HG03045 (cell line): Measurements from ENCODE around the gene TTYH3.

Source experiments
- ATAC-seq: cut with Tn5 transposase; IDR thresholded peaks from one replicate; pipeline ENCODE4 v1.9.1; 2021; ENCODE audit warnings: mild to moderate bottlenecking, moderate library complexity; ENCODE audit not compliant: unreplicated experiment

TTYH3 gene

DNA sequence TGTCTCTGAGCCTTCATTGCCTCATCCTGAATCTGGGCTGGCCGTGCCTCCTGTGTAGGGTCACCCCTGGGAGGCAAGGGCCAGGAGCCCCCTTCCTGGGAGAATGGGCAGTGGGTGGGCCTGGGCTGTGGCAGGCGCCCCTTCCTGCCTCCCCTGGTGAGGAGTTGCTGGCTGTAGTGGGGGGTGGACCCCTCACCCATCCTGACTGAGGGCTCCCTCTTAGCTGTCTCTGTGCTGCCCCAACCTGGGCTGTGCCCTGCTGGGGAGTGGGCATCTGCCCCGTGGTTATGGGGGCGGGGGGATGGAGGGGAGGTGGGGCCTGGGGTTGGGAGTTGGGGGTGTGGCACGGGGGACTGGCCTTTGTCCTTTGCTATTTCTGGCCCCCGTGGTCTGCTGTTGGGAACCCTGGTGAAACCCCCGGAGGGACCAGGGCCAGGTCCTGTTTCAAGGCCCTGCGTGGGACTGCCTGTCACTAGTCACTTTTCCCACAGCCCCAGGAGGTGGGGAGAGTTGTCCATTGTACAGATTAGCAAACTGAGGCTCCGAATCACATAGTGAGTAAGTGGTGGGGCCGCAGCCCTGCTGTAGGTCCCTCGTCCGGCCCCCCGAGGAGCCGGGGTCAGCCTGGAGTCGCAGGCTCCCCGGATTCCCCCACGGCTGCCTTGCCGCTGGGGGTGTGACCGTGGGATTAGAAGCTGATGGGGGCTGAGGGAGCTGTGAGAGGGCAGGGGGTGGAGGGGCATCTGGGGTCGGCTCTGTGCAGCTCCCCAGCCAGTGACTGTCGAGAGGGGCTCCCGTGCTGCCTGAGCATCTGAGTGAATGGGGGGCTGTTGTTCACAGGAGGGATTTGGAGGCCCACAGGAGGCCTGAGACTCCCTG, 2.7 kb downstream of the TTYH3 start:
- no peak for ATAC-seq

DNA sequence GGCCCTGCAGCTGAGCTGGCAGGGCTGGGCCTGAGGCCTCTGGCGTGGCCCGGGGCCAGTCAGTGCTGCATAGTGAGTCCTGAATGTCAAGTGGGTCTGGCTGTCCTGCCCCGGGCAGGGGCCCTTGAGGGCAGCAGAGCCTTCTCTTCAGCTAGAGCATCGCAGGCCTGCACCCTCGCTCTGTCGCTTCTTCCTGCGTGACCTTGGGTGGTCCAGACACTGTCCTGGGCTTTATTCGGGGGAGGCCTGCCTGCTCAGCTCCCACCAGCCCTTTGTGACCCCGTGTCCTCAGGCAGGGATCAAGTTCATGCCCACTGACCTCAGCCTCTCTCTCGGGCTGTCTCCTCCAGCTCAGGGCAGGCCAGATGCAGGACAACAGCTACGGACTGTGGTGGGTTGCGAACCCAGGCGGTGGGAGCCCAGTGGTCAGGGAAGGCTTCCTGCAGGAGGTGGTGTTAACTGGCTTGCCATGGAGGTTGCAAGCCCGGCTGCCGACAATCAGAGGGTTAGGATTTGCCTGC, 3.4 kb downstream of the TTYH3 start:
- ATAC-seq, result no peak

DNA sequence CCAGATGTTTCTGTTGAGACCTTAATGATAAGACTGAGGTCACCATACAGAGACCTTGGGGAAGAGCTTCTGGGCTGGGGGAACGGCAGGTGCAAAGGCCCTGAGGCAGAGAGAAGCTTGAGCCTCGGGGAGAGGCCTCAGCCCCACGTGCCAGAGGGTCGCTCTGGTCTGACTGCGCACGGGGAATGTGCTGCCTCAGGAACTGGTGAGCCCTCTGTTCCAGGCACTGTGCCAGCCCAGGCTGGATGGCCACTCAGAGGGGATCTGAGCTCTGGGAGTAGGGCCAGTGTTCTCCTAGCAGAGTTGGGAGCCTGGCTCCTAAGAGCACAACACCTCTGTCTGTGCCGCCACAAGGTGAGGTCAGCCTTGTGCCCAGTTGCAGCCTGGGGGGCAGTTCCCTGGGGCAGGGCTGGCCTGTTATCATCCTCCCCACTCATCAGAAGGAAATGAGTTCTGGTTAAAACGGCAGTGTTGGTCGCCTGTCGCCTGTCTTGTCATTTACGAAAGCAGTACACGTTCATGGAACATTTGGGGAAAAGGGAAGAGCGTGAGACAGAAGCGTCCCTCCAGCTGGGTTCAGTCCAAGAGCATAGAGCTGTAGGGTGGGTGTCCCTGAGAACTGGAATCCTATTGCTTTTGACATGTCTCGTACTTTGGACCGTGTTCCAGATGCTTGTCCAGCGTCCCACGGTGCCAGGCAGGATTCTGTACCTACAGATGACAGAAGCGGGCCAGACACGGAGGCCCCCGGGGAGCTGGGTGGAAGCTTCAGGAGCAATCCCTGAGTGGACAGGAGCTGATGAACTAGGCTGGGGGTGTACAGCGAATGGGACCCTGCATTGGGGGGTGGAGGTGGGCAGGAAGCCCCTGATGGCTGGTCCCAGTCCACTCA, 4.3 kb downstream of the TTYH3 start:
- ATAC-seq, result no peak

DNA sequence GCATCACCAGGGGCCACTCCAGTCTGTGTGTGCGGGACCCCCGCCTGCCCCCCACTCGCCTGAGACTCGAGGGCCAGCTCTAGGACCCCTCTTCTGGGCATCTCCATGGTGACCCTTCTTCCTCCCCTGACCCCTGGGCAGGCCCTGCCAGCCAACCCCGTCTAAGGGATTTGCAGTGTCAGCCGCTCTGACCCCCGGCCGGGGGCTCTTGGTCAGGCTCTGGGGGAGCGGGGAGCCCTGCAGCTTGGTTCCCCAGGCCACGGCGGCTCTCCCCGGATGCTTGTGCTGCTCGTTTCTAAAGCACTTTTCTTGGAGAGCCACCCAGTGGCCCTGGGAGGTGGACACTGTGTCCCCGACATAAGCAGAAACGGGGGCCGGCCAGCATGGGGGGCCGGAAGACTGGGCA, 5.3 kb downstream of the TTYH3 start:
- no peak for ATAC-seq

DNA sequence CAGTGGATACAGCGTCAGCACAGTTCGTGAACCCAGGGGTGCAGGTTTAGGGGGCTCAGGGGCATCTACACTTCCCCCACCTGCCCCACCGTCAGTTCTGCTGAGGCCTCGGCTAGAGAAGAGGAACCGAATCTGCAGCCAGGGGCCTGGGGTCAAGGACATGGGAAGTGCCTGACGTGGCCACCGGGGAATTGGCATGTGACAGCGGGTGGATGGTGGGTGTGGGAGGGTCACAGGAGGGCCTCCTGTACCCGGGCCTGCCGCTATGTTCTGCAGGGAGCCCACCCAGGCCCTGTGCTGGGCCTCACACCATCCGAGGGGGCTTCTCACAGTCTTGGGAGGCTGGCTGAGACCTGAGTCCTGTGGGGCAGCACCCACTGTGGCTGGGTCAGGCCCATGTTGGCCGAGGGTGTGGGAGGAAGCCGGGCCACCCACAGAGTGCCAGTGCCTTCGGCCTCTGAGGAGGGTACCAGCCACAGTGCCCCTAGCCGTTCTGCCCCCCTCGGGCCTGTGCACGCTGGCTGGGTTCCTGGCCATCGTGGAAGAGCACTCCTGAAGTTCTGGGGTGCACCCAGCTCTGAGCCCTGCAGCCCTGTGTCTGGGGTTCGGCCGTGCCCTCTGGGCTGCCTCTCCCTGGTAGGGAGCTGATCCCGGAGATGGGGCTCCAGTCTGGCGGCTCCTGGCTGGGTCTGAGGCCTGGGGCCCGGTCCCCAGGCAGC, 5.9 kb downstream of the TTYH3 start:
- no peak for ATAC-seq

DNA sequence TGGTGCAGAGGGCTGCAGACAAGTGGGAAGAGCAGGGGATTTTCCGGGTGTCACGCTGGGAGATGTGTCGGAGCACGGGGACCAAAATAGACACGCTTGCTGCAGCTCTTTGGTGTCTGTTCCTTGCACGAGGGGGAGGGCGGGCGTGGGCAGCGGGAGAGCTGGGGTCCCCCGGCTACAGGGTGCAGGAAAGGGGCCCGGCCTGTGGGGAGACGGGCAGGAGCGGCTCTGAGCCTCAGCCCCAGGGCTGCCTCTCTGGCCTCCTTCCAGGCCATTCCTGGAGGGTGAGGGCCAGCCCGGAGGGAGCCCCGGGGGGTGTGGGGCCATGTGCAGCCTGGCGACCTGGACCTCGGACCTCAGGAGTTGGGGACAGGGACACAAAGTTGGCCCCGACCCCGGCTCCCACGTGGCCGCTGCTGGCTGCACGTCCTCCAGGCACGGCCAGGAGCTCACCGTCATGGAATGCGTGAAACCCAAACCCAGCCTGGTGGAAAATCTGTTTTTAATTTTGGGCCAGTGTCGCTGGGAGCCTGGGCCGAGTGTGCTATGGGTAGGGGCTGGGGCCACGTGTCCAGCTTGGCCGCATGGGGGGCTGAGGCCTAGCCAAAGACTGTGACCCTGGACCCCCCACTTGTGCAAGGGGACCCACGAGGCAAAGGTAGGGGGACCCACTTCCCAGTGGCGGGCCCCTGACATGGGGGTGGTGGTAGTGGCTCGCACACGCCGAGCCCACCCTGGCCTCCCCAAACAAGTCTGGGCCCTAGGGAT, 6.6 kb downstream of the TTYH3 start:
- ATAC-seq, result no peak

DNA sequence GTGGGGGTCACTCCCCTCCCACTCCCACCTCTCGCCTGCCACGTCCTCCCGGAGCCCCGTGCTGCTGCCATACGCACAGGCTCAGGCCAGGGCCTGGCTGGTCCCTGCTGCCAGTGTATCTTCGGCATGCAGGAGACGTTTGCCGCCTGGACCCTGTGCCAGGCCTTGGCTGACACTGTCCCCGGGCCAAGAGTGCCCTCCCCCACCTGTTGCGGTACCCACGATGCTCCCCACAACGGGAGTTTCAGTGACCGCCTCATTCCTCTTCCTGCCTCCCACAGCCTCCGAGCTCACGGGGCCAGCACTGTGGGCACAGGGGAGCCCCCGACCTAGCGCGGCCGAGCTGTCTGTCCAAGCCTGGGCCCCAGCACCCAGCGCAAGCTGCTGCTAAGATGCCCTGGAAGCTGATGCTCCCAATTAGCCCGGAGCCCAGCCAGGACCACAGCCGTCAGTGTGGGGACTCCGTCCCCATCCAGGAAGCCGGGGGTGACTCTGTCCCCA, 7.4 kb downstream of the TTYH3 start:
- no peak for ATAC-seq

DNA sequence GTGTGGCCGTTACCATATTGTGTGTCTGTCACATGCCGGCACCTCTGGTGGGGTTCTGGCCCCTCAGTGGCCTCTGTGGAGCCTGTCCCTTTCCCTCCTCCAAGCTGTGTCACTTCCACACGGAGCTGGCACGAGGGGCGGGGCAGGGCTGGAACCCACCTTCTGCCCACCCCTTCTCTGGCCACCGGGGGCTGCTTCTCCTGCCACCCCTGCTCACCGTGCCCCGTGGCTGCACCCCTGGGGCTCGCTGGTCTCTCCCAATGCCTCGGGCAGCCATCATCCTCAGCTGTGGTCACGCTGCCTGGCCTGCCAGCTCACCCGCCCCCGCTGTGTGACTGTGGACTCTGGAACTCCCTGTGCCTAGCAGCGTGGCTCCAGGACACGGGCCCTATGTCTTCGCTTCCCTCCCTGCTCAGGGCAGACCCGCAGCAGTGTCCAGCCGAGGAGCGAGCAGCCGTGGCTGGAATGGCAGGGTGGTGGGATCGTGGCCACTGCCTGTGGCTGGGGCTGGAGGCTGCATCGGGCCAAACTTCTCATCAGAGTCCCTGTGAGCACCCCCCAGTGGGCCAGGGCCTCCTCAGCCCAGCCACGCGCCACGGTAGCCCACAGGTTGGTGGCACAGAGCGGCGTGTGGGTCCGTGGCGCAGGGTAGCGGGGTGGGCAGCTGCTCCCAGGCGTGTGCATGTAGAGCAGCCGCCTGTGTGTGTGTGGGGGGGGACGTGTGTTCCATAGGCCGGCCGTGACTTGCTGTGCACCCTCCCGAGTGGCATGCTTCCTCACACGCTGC, 8.1 kb downstream of the TTYH3 start:
- no peak for ATAC-seq

DNA sequence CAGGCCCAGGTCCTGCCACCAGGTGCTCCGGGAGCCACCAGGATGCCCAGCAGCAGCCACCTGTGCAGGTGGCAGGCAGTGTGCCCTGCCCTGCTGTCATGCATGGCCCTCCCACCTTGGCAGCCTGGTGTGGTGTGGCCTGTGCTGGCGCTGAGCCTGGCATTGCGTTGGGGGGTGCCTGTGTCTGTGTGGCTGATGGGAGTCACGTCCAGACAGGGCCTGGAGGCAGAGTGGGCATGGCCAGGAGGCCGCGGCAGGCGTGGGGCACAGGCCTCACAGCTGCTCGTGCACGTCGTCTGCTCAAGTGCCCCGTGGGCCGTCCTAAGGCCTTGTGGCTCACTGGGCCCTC, 8.7 kb downstream of the TTYH3 start:
- no peak for ATAC-seq

DNA sequence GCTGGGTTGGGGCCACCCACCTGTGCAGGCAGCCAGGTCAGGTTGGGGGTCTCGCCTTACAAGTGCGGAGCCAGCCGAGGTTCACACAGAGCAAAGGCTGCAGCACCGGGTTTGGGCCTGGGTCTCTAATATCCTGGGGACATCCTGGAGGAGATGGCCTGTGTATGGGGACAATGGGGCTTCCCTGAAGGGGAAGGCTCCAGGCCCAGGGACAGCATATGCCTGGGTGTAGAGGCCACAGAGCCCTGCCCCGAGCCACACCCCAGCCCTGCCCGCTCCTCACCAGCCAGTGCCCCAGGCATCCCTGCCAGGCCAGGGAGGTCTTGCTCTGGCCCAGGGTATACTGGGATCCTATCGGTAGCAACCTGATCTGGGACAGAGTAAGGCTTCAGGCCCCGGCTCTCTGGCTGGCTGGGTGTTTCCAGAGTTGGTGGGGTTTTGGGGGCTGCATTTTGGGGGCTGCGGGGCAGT, 9.1 kb downstream of the TTYH3 start:
- no peak for ATAC-seq

DNA sequence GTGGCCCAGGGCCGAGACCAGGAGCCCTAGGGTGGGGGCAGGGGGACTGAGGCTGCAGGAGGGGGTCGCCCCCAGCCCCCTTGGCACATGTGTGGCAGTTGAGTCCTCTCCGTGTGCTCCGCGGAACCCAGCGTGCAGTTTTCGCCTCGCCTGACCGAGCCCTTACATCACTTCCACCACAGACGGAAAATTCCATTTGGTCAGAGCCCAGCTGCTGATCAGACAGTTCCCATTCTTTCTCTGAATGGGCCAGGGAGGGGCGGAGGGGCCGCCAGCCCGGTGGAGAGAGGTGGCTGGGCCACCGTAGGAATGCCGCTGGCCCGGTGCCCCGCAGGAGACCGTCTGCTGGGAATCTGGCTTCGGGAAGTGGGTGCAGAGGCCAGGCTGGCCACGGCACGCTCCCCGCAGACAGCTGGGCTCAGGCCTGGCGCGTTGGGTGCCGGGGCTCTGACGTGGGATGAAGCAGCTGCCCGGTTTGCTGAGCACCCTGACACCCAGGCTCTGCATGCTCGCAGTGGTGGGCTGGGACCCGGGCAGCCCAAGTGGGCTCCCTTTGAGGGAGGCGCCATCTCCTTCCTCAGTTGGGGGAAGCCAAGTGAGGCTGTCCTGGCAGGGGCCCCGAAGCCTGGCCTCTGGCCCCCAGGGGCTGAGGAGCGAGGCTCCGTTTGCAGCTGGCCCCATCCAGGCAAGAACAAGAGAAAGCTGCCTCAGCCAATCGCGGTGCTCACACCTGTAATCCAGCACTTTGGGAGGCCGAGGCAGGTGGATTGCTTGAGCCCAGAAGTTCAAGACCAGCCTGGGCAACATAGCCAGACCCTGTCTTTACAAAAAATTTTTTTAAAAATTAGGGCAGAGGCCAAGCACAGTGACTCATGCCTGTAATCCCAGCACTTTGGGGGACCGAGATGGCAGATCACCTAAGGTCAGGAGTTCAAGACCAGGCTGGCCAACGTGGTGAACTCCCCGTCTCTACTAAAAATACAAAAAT, 9.9 kb downstream of the TTYH3 start:
- no peak for ATAC-seq

DNA sequence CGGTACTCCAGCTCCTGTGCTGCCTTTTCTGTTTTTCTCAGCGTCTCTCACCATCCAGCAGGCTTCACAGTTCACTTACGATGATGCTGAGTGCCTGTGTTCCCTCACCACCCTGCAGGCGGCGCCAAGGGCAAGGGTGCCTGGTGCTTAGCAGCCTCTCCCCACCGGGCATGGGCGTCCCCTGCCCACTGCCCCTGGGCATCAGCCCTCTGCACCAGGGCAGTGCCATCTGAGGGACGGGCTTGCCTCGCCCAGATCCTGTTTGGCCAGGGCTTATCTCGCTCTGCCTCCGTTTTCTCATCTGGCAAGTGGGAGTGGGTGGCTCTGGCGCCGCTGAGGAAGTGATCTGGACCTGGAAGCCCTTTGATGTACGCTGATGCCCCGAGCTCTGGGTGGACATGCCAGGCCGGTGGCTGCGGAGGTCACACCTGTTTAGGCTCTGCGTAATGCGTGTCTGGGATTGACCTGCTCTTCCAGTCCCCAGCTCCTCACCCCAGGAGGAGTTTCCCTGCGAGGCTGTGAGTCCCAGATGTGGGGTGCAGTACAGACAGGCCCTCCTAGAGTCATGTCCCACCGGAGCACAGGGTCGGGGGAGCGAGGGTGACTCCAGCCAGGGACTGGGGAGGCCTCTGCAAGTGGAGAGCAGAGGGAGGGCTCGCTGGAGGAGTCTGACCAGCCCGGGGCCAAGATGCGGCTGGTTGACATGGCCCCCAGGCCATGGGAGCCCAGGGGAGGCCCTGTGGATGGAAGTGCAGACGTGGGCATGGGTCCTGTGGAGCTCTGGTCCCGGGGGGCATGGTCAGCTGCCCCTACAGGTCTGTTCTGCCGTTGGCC, 11.8 kb downstream of the TTYH3 start:
- ATAC-seq, result no peak

DNA sequence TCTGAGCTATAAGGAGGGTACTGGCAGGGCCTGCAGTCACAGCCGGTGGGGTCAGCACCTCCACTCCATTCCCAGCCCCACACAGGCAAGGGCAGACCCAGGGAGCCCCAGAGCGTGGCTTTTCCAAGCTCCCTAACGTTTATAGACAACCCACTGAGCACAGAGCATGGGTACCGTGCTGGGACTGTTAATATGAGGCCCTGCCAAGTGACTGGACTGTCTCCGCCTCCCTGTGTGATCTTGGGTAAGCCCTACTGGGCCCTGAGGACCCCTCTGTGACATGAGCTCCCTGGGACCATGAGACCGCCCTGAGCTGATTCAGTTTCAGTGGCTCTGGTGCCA, 12.4 kb downstream of the TTYH3 start:
- no peak for ATAC-seq

DNA sequence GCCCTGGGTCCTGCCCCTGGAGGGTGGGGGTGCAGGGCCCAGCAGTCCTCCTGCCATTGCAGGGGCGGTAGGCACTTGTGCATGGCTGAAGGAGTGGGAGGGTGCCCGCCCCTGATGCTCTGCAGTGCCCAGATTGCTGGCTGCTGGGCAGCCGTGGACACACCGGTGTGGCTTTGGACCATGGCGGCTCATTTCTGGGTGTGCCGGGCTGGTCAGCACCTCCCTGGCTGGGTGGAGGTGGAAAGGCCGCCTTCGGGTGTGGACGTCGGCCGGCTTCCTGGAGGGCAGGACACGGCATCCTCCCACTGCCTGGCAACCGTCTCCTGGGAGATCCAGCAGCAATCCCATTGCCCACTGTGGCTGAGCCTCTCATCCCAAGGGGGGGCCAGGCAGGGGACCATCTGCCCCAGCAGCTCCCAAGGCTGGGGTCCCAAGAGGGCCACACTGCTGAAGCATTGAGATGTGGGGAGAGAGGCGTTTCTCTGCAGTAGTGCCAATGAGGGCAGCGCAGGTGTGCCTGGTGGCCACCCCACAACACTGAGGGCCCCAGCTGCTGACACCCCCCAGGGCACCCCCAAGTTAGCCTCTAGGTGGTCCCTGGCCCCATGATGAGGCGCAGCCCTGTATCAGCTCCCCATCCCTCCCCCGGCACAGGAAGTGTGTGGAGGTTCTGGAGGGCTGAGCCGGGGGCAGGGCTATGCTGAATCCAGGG, 12.9 kb downstream of the TTYH3 start:
- ATAC-seq, result no peak

DNA sequence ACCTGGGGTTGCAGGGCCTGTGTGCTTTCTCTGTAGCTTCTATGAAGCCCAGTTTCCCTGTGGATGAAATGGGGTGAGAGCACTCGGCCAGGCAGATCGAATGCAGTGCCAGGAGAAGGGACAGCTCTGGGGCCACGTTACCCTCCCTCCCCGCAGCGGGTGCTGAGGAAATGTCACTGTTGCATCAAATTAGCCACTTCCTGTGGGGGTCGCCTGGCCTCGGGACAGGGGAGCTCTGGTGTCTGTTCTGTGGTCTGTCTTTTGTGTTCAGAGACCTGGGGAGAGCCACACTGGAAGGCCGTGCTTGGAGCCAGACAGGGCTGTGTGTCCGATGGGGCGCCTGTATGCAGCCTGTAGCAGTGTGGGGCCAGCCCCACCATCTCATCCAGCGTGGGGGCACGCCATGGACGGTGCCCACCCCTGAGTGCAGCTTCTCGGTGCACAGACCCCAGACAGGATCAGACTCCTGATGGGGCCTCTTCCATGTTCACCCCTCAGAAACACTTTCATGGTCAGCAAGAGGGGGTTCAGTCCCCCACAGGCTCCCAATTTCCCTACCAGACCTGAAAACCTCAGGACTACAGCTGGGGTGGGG, 13.6 kb downstream of the TTYH3 start:
- ATAC-seq, result no peak

DNA sequence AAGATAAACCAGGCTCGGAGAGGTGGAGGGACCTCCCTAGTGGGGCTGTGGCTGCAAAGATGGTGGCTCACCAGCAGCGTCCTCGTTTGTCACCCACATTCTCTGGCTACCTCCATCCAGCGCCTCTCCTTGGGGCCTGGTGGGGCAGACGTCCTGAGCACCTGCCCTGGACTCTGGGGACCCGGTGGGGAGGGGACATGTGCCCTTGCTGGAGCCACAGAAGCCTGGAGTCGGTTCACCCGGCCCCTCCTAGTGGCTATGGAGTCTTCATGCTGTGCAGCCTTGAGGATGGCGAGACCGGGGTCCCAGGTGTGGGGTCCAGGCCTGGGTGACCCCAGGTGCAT, 14.5 kb downstream of the TTYH3 start:
- no peak for ATAC-seq
